ENCODE results near the gene MIS18A.

The MIS18A gene

GRCh38 chr21:32249511-32250280, 29.2 kb downstream of the MIS18A start:
- peak; percentile 40 for DNase-seq

GRCh38 chr21:32248571-32249461, 30.0 kb downstream of the MIS18A start:
- no peak for DNase-seq

- no peak for DNase-seq
Measured at GRCh38 chr21:32246571-32247140, 32.2 kb downstream of the MIS18A start.

- no peak for DNase-seq
Measured at GRCh38 chr21:32245971-32246370, 32.9 kb downstream of the MIS18A start.

GRCh38 chr21:32240851-32241687, 37.8 kb downstream of the MIS18A start:
- no peak for DNase-seq

- DNase-seq, result no peak
Measured at GRCh38 chr21:32239551-32239950, 39.3 kb downstream of the MIS18A start.

GRCh38 chr21:32238063-32238462, 40.8 kb downstream of the MIS18A start:
- DNase-seq, result no peak

GRCh38 chr21:32237021-32237420, 41.8 kb downstream of the MIS18A start:
- DNase-seq, result no peak

GRCh38 chr21:32233722-32234301, 45.0 kb downstream of the MIS18A start:
- no peak for DNase-seq

GRCh38 chr21:32233055-32233546, 45.7 kb downstream of the MIS18A start:
- DNase-seq, result no peak

GRCh38 chr21:32226444-32226843, 52.4 kb downstream of the MIS18A start:
- no peak for DNase-seq
